Endothelial cell of umbilical vein (primary cell): ENCODE results near the gene TSEN2. TPM values are rescaled to one million over a fixed set of nuclear protein-coding genes. Genes with fewer than 3 reads are reported as not detected.

Experiments used
- BruUV-seq: library from RNA; stranded (reverse); fragments of 400-500 nt; replicated peaks from 2 replicates; lab custom pipeline; 2021; lab: Mats Ljungman, UMichigan
- CTCF ChIA-PET: fragments of 300-600, 350-600 bp; sonication (Branson Sonifier 250); formaldehyde crosslinking; loops from one replicate; lab custom pipeline; 2021; ENCODE audit warnings: antibody characterized with exemption, inconsistent platforms; lab: Charles Lee
- POLR2A ChIA-PET: fragments of 300-600, 350-600 bp; sonication (Branson Sonifier 250); formaldehyde crosslinking; loops from one replicate; lab custom pipeline; 2021; ENCODE audit warnings: antibody characterized with exemption, inconsistent platforms; lab: Charles Lee
- DNase-seq: peaks from one replicate; pipeline ENCODE4 v3.0.0-alpha.2; 2011; ENCODE audit warnings: low read depth, low spot score
- FAIRE-seq: peaks from 2 replicates; lab custom pipeline; 2011; peaks lifted over from hg19 to GRCh38; lab: Jason Lieb, UNC
- H2AFZ ChIP-seq: 2 replicates; pipeline ENCODE4 v1.6.0; 2012; ENCODE audit warnings: low read depth, low read length, control low read depth, inconsistent platforms
- H3K27ac ChIP-seq: 2 replicates; pipeline ENCODE4 v1.5.1; 2011; ENCODE audit warnings: low read depth, mild to moderate bottlenecking, control low read depth, low read length, moderate library complexity; ENCODE audit not compliant: insufficient read depth
- H3K27me3 ChIP-seq, 2 experiments: 2 replicates each; pipeline versions ENCODE4 v1.6.0 to v1.6.1; 2011; ENCODE audit warnings: low read length in 2 of 2, mixed read lengths in 1 of 2; ENCODE audit not compliant: control insufficient read depth in 2 of 2, insufficient read depth in 2 of 2
- H3K36me3 ChIP-seq, 2 experiments: 2 replicates in 1 of 2; 3 replicates in 1 of 2; pipeline ENCODE4 v1.5.1; 2011; ENCODE audit warnings: low read length in 2 of 2, mild to moderate bottlenecking in 1 of 2, moderate library complexity in 1 of 2; ENCODE audit not compliant: control insufficient read depth in 2 of 2, insufficient read depth in 2 of 2; ENCODE audit errors: extremely low read depth in 1 of 2
- H3K4me1 ChIP-seq: 3 replicates; pipeline ENCODE4 v1.5.1; 2011; ENCODE audit warnings: mild to moderate bottlenecking, low read length; ENCODE audit not compliant: control insufficient read depth, insufficient read depth; ENCODE audit errors: extremely low read depth
- H3K4me2 ChIP-seq: 2 replicates; pipeline ENCODE4 v1.6.1; 2011; ENCODE audit warnings: low read length, control low read depth, mixed read lengths; ENCODE audit not compliant: insufficient read depth
- H3K4me3 ChIP-seq, 3 experiments: fragments of 200-600 bp in 1 of 3; sonication (generic), shearing (Covaris generic) in 1 of 3; replicated peaks in 1 of 3; 2 replicates each; pipeline ENCODE4 v1.5.1; 2011 to 2016; ENCODE audit warnings: control low read depth in 3 of 3, low read length in 3 of 3, mild to moderate bottlenecking in 2 of 3, inconsistent platforms in 1 of 3, low read depth in 1 of 3, moderate library complexity in 1 of 3; ENCODE audit not compliant: insufficient read depth in 1 of 3
- H3K79me2 ChIP-seq: 2 replicates; pipeline ENCODE4 v1.6.0; 2012; ENCODE audit warnings: low read length, inconsistent platforms; ENCODE audit not compliant: control insufficient read depth, insufficient read depth
- H3K9ac ChIP-seq: replicated peaks from 2 replicates; pipeline ENCODE3; 2011; ENCODE audit warnings: low read length, control low read depth; ENCODE audit not compliant: insufficient read depth; ENCODE audit errors: extremely low read depth
- H3K9me1 ChIP-seq: replicated peaks from 3 replicates; pipeline ENCODE4 v1.6.0; 2011; ENCODE audit warnings: mild to moderate bottlenecking, low read length; ENCODE audit not compliant: control insufficient read depth, insufficient read depth; ENCODE audit errors: extremely low read depth
- H3K9me3 ChIP-seq: replicated peaks from 2 replicates; pipeline ENCODE4 v1.5.1; 2012; ENCODE audit warnings: low read length, inconsistent platforms; ENCODE audit not compliant: control insufficient read depth, insufficient read depth
- H4K20me1 ChIP-seq: replicated peaks from 2 replicates; pipeline ENCODE3; 2011; ENCODE audit warnings: mild to moderate bottlenecking, low read length; ENCODE audit not compliant: control insufficient read depth, insufficient read depth; ENCODE audit errors: extremely low read depth
- EZH2 ChIP-seq: IDR thresholded peaks from 2 replicates; pipeline ENCODE4 v1.6.1; 2012; ENCODE audit warnings: borderline replicate concordance, low read depth, mild to moderate bottlenecking, moderate library complexity, low read length, inconsistent platforms; ENCODE audit not compliant: severe bottlenecking
- FOS ChIP-seq: IDR thresholded peaks from 2 replicates; pipeline ENCODE4 v1.6.1; 2011; ENCODE audit warnings: mild to moderate bottlenecking, low read length, moderate library complexity, borderline replicate concordance; ENCODE audit not compliant: insufficient read depth
- GATA2 ChIP-seq: IDR thresholded peaks from 2 replicates; pipeline ENCODE4 v1.7.0; 2011; ENCODE audit warnings: low read depth, mild to moderate bottlenecking, moderate library complexity, mixed read lengths, low read length; ENCODE audit not compliant: insufficient read length, insufficient read depth
- JUN ChIP-seq: IDR thresholded peaks from 2 replicates; pipeline ENCODE4 v1.6.1; 2011; ENCODE audit warnings: borderline replicate concordance, low read depth; ENCODE audit not compliant: insufficient read length, insufficient read depth
- MYC ChIP-seq: IDR thresholded peaks from one replicate; pipeline ENCODE4 v1.6.1; 2011; ENCODE audit warnings: mild to moderate bottlenecking, low read depth, low read length
- POLR2A ChIP-seq: IDR thresholded peaks from 2 replicates; pipeline ENCODE4 v1.6.1; 2012; ENCODE audit warnings: low read depth, mild to moderate bottlenecking, control low read depth, low read length
- POLR2AphosphoS5 ChIP-seq: IDR thresholded peaks from 2 replicates; pipeline ENCODE4 v1.6.1; 2012; ENCODE audit warnings: low read depth, mild to moderate bottlenecking, control low read depth, low read length, moderate library complexity; ENCODE audit not compliant: insufficient read depth
- dilution Hi-C: fragments of 300-500 bp; cut with MboI; formaldehyde crosslinking; loops from one replicate; pipeline ENCODE4 v1.15.0; 2019; ENCODE audit warnings: low sequenced_read_pairs; ENCODE audit not compliant: extremely low pct_ligation_motif_present
- intact Hi-C: fragments of 100-400 bp; cut with micrococcal nuclease; formaldehyde crosslinking; loops from one replicate; pipeline ENCODE4 v1.10.0; 2022
- polyA plus RNA-seq, 4 experiments: library from polyadenylated mRNA; depleted of rRNA in 3 of 4; stranded (reverse) in 3 of 4; unstranded in 1 of 4; fragments of >200 nt; gene quantifications; 2 replicates each; pipeline versions ENCODE4 v1.2.1 to v1.2.3, GENCODE V29; 2011 to 2012; ENCODE audit warnings: missing spikeins in 1 of 4
- total RNA-seq: library from RNA; stranded (reverse); gene quantifications from 2 replicates; pipeline ENCODE4 v1.2.3, GENCODE V29; 2021
- TF ChIP-seq, protein P1 (sequence below), 2 donors: IDR thresholded peaks; 1 replicate in 1 of 2; 2 replicates in 1 of 2; pipeline ENCODE4 v1.5.1; 2011; ENCODE audit warnings: low read length in 2 of 2, mild to moderate bottlenecking in 2 of 2, moderate library complexity in 2 of 2, control low read depth in 1 of 2, inconsistent platforms in 1 of 2, low read depth in 1 of 2; ENCODE audit not compliant: insufficient read depth in 1 of 2; ENCODE audit errors: extremely low read depth in 1 of 2
- TF ChIP-seq, protein P2 (sequence below): IDR thresholded peaks from 2 replicates; pipeline ENCODE4 v1.6.1; 2011; ENCODE audit not compliant: insufficient read depth, insufficient read length

The TSEN2 gene
- total and polyA plus RNA-seq, 2 donors (not counting 3 experiments of a cell fraction or from before 2014, with no cell fraction given) = 8.3 to 12.1 TPM

DNA sequence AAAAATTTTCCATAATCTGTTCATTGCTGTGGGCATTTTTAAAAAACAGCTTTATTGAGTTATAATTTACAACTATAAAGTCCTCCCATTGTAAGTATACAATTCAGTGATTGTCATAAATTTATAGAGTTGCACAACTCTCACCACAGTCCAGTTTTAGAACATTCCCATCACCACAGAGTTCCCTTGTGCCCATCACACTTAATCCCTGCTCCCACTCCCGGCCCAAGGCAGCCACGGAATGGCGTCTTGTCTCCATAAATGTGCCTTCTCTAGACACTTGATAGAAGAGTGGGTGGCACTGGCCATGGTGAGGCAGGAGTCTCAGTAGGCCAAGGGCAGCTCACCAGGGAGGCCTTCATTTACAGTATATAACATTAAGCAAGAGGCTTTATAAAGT, 6.3 kb downstream of the TSEN2 start:
- ChIA-PET POLR2A (no interaction called here), CTCF (no interaction called here)
- no peaks in the 10 kb centered on the region for H3K27me3 ChIP-seq
- H3K9ac ChIP-seq = no peak overlapping the region
- no peak for TF ChIP-seq EZH2
- no peak for TF ChIP-seq GATA2
- TF ChIP-seq FOS = no peak
- TF ChIP-seq MYC = no peak
- TF ChIP-seq POLR2A = no peak
- TF ChIP-seq POLR2AphosphoS5 = no peak
- TF ChIP-seq, protein P1, sequence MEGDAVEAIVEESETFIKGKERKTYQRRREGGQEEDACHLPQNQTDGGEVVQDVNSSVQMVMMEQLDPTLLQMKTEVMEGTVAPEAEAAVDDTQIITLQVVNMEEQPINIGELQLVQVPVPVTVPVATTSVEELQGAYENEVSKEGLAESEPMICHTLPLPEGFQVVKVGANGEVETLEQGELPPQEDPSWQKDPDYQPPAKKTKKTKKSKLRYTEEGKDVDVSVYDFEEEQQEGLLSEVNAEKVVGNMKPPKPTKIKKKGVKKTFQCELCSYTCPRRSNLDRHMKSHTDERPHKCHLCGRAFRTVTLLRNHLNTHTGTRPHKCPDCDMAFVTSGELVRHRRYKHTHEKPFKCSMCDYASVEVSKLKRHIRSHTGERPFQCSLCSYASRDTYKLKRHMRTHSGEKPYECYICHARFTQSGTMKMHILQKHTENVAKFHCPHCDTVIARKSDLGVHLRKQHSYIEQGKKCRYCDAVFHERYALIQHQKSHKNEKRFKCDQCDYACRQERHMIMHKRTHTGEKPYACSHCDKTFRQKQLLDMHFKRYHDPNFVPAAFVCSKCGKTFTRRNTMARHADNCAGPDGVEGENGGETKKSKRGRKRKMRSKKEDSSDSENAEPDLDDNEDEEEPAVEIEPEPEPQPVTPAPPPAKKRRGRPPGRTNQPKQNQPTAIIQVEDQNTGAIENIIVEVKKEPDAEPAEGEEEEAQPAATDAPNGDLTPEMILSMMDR (IDR thresholded peaks at IDR 0.05; ENCODE audit: extremely low read depth in 1 of 2, insufficient read depth in 1 of 2, low read depth in 1 of 2, low read length in 2 of 2) = no peak
- no peak for TF ChIP-seq JUN
- TF ChIP-seq, protein P2, sequence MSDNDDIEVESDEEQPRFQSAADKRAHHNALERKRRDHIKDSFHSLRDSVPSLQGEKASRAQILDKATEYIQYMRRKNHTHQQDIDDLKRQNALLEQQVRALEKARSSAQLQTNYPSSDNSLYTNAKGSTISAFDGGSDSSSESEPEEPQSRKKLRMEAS = no peak
- intact Hi-C loops (no loop called here), dilution Hi-C loops (no loop called here)
- no peaks in the 10 kb centered on the region for H4K20me1 ChIP-seq
- H3K79me2 ChIP-seq = peaks cover 8% of the 10 kb centered on the region
- H3K4me1 ChIP-seq = peaks cover 7% of the 10 kb centered on the region
- H3K27ac ChIP-seq = no peak overlapping the region
- H2AFZ ChIP-seq = no peak overlapping the region
- no peak overlapping the region for H3K4me3 ChIP-seq
- no peaks in the 10 kb centered on the region for H3K9me1 ChIP-seq
- peaks cover 0 to under 1% of the 10 kb centered on the region in 2 experiments for H3K36me3 ChIP-seq
- FAIRE-seq (no peak), DNase-seq (no peak)
- no peaks in the 10 kb centered on the region for H3K9me3 ChIP-seq
- H3K4me2 ChIP-seq = no peak overlapping the region
- no TSS peak for BruUV-seq
